HG02588 (cell line): ENCODE measurements around the gene TEX48.

ENCODE experiments used
- ATAC-seq: cut with Tn5 transposase; IDR thresholded peaks from one replicate; pipeline ENCODE4 v1.9.1; 2021; ENCODE audit warnings: mild to moderate bottlenecking, moderate library complexity; ENCODE audit not compliant: unreplicated experiment

TEX48 gene

DNA sequence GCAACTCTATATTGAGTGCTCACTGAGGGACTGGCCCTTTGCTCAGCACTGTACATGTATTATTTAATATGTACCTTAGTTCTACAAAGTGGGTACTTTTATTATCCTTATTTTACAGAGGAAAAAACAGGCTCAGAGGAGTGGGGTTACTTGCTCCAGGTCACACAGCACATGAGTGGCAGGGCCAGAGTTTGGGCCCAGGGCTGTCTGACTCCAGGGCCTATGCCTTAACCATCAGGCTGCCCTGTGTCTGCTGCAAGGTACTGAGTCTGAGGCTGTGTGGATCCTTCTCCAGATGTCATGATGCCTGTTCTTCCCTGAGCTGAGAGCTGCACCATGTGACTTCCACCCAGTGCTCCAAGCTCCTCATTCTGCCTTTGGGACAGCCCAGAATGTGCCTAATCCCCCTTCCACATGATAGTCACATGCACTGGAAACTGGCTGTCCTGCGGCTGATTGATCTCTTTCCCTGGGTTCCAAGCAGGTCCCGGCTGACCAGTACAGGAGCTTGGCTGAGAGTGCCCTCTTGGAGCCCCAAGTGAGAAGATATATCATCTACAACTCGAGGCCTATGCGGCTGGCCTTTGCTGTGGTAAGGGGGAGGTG is 55.5 kb downstream of the TEX48 start:
- ATAC-seq: no peak

DNA sequence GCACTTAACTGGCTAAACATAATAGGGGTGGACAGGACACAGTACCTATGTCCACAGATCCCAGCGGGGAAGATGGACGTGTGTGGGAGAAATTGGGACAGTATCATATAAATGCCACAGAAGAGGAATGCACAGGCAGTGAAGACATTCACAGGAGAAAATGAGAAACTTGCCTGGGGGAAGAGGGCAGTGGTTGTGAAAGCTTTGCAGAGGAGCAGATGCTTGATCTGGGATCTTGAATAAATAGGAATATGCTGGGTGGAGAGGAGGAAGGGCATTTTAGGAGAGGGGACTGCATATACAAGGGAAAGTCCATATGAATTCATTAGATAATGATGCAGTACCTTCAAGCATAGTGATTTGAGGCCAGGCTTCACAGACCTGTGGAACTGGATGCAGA is 57.3 kb downstream of the TEX48 start:
- ATAC-seq: no peak

DNA sequence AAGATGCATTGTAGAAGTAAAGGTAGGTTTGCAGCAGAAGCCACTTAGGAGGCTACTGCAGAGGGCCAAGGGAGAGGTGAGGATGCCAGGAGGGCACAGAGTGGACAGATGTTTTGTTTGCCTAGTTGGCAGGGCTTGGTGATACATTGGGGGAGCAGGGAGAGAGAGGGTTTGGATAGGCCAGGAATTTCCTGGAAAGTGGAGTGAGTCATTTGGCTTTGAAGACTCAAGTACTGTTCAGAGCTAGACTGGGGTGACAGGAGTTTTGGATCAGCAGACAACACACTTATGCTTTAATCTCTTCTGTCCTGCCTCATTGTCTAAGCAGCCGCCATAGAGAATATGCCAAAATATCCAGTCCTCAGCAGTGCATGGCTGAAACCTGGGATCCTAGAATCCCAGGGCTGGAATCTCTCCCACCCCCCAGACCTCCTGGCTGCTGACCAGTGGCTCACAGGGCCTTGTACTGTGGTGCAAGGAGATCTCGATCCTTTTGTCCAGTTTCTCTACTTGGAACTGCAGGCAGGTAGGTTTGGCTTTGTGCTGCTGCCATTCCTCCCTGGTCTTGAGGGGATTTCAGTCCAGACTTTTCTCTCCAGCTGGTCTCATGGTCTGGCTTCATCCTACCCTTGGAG is 59.9 kb downstream of the TEX48 start:
- no peak for ATAC-seq

DNA sequence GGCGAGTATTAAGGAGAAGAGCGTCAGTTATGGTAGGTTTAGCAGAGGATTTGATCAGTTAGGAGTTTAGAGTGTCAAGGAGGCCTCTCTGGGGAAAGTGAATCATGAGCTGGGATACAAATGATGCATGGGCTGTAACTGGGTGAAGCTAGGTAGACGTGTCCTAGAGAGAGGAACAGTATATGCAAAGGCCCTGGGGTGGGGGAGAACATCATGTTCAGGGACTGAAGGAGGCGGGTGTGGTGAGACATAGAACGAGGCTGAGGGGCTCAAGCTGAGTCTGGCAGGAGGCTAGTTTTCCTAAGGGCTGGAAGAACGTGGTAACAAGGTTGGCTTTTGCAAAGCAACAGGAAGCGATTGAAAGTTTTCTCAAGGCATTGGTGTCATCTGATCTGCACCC is 60.4 kb downstream of the TEX48 start:
- ATAC-seq: no peak

DNA sequence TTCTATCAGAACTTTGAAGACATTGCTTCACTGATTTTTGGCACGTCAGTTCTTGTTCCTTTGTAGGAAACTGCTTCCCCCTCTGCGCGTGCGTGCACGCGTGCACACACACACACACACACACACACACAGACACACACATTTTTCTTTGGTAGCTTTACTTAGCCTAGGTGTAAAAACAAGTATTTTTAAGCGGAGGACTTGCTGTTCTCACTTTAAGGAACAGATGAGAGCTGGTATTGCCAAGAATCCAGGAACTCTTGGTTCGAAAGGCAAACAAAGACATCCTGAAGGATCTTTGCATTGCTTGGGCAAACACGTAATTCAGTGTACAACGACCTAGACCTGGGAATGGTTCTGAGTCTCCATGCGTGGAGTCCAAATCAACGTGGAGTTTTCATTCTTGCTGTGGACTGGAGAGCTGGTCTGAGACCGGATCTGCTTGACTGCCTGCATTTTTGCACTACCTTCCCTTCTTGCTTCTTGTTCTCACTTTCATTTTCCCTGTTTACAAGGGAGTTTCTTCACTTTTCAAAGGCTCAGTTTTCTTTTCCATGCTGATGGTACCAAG is 62.7 kb downstream of the TEX48 start:
- no peak for ATAC-seq

DNA sequence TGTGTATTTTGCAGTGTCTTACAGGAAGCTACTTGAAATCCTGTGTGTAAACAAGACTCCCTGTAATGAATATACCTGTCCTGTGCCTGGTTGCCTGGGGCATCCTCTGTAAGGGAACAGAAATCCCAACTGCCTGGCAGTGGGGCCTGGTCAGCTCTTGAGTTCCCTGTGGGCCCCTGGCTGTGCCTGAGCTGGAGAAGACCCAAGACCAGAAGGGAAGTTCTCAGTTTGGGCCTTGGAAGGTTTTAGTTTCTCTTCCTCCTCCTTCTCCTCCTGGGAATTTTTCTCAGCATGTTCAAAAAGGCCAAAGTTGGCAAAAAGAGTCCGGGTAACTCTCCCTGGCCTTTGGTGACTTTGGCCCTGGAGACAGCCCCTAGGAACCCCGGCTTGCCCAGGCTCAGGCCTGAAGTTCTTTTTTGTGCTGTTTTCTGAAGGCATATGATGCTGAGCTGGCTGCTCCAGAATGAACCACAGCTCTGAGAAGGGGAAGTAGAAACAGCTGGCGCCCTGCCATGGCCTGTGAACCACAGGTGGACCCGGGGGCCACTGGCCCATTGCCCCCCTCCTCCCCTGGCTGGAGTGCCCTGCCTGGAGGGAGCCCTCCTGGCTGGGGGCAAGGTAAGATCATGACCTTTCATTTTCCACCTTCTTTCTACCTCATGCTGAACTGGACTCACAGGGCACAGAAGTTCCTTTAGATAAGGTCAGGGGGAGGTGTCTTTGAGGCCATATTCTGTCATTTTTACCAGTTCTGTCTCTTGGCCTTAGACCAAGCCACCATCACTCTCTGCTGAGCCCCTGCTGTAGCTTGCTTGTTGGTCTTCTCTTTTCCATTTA is 65.1 kb downstream of the TEX48 start:
- ATAC-seq: peak; percentile 69
